ENCODE data around the gene DHRS7C. TPM values are rescaled to one million over a fixed set of nuclear protein-coding genes. Genes with fewer than 3 reads are reported as not detected.
"Not testable (repeated sequence)": the region's sequence is repeated elsewhere in the genome, so short reads cannot be mapped to it uniquely, and the experiment has no call there.

DHRS7C gene
- total and polyA plus RNA-seq, 12 donors, result 0.51 to 180 (median 15.7) TPM

GRCh38 chr17:9784544-9784943 lies 6.8 kb downstream of the DHRS7C start:
- Histone ChIP-seq H3K27me3 (peaks cover 0 to 19% (median 6%) of the 10 kb centered on the region in 7 donors), H3K36me3 (no peaks in the 10 kb centered on the region), H3K27ac (no peak overlapping the region), H3K9me3 (no peaks in the 10 kb centered on the region), H3K4me1 (no peaks in the 10 kb centered on the region), H3K4me3 (no peak overlapping the region)
- DNase-seq (no peak), ATAC-seq (no peak)
- intact Hi-C loops (cut with DNase I), result no loop called here
- TF ChIP-seq CTCF (IDR thresholded peaks at IDR 0.05), result no peak
- 95 to 97% methylated on average over 2 of the region's 2 CpGs for WGBS, 2 donors

- H3K9me3 ChIP-seq; DNase-seq; H3K4me3 ChIP-seq; intact Hi-C loops (cut with DNase I); ATAC-seq; H3K27ac ChIP-seq; H3K36me3 ChIP-seq; H3K4me1 ChIP-seq: not testable (repeated sequence)
- WGBS, 2 donors, result 86 to 87% methylated on average over 5 of the region's 5 CpGs
- peaks cover 0 to 19% (median 6%) of the 10 kb centered on the region in 7 donors for H3K27me3 ChIP-seq
These were observed 7.9 kb downstream of the DHRS7C start for GRCh38 chr17:9783465-9783864.

- H3K27me3 ChIP-seq, result peaks cover 0 to 19% (median 6%) of the 10 kb centered on the region in 7 donors
- H3K9me3 ChIP-seq, result no peaks in the 10 kb centered on the region
- no peaks in the 10 kb centered on the region for H3K4me1 ChIP-seq
- no peak overlapping the region for H3K4me3 ChIP-seq
- intact Hi-C loops (cut with DNase I), result no loop called here
- ATAC-seq, result no peak
- no peak overlapping the region for H3K27ac ChIP-seq
- WGBS, 2 donors, result 60 to 70% methylated on average over 4 of the region's 4 CpGs
- no peaks in the 10 kb centered on the region for H3K36me3 ChIP-seq
- no peak for TF ChIP-seq CTCF (IDR thresholded peaks at IDR 0.05)
- no peak for DNase-seq
These were observed 8.3 kb downstream of the DHRS7C start for GRCh38 chr17:9783050-9783449.

GRCh38 chr17:9780552-9780951 lies 10.8 kb downstream of the DHRS7C start:
- WGBS, 2 donors, result 89 to 90% methylated on average over 3 of the region's 3 CpGs
- intact Hi-C loops (cut with DNase I), result no loop called here
- Histone ChIP-seq H3K4me1 (no peaks in the 10 kb centered on the region), H3K9me3 (peaks cover 0 to 13% (median 0%) of the 10 kb centered on the region in 11 donors), H3K27ac (no peak overlapping the region), H3K4me3 (no peak overlapping the region), H3K27me3 (peaks cover 0 to 13% (median 6%) of the 10 kb centered on the region in 7 donors), H3K36me3 (no peaks in the 10 kb centered on the region)
- no peak for ATAC-seq
- no peak for TF ChIP-seq CTCF (IDR thresholded peaks at IDR 0.05)
- DNase-seq, result no peak

GRCh38 chr17:9776911-9777310 lies 14.5 kb downstream of the DHRS7C start:
- peaks cover 0 to 13% (median 0%) of the 10 kb centered on the region in 11 donors for H3K9me3 ChIP-seq
- H3K27ac ChIP-seq, result no peak overlapping the region
- H3K36me3 ChIP-seq, result no peaks in the 10 kb centered on the region
- 87 to 90% methylated on average over 9 of the region's 9 CpGs for WGBS, 2 donors
- peaks cover 0 to 18% (median 4%) of the 10 kb centered on the region in 7 donors for H3K27me3 ChIP-seq
- intact Hi-C loops (cut with DNase I), result no loop called here
- DNase-seq, result no peak
- TF ChIP-seq CTCF (IDR thresholded peaks at IDR 0.05), result no peak
- no peaks in the 10 kb centered on the region for H3K4me1 ChIP-seq
- no peak for ATAC-seq
- H3K4me3 ChIP-seq, result no peak overlapping the region
